Fibroblast of peridontal ligament (primary cell): Measurements from ENCODE around the gene SLC7A1.

Experiments used
- DNase-seq: peaks from one replicate; pipeline ENCODE4 v3.0.0-alpha.2; 2010; ENCODE audit errors: extremely low read depth

The SLC7A1 gene

GRCh38 chr13:29561918-29562317 lies 33.6 kb downstream of the SLC7A1 start:
- DNase-seq = no peak

GRCh38 chr13:29556742-29557141 lies 38.7 kb downstream of the SLC7A1 start:
- no peak for DNase-seq

GRCh38 chr13:29551214-29551613 lies 44.3 kb downstream of the SLC7A1 start:
- no peak for DNase-seq

GRCh38 chr13:29550430-29550988 lies 45.0 kb downstream of the SLC7A1 start:
- no peak for DNase-seq

- DNase-seq = no peak
These were observed 46.8 kb downstream of the SLC7A1 start for GRCh38 chr13:29548722-29549121.

GRCh38 chr13:29547153-29547552 lies 48.3 kb downstream of the SLC7A1 start:
- no peak for DNase-seq

- no peak for DNase-seq
These were observed 48.8 kb downstream of the SLC7A1 start for GRCh38 chr13:29546662-29547061.

GRCh38 chr13:29545988-29546387 lies 49.5 kb downstream of the SLC7A1 start:
- no peak for DNase-seq

GRCh38 chr13:29543230-29544215 lies 52.0 kb downstream of the SLC7A1 start:
- DNase-seq = peak; percentile 25

- DNase-seq = no peak
These were observed 53.1 kb downstream of the SLC7A1 start for GRCh38 chr13:29542381-29542780.

- no peak for DNase-seq
These were observed 54.1 kb downstream of the SLC7A1 start for GRCh38 chr13:29541400-29541799.

GRCh38 chr13:29540799-29541198 lies 54.7 kb downstream of the SLC7A1 start:
- no peak for DNase-seq

- DNase-seq = no peak
These were observed 55.2 kb downstream of the SLC7A1 start for GRCh38 chr13:29540334-29540733.

GRCh38 chr13:29539856-29540255 lies 55.6 kb downstream of the SLC7A1 start:
- no peak for DNase-seq

- no peak for DNase-seq
These were observed 56.8 kb downstream of the SLC7A1 start for GRCh38 chr13:29538652-29539040.

- no peak for DNase-seq
These were observed 57.5 kb downstream of the SLC7A1 start for GRCh38 chr13:29537736-29538651.

GRCh38 chr13:29536853-29537252 lies 58.6 kb downstream of the SLC7A1 start:
- DNase-seq = no peak

GRCh38 chr13:29535663-29536655 lies 59.5 kb downstream of the SLC7A1 start:
- DNase-seq = no peak

- DNase-seq = no peak
These were observed 61.4 kb downstream of the SLC7A1 start for GRCh38 chr13:29534083-29534482.

GRCh38 chr13:29532821-29533220 lies 62.7 kb downstream of the SLC7A1 start:
- no peak for DNase-seq

- no peak for DNase-seq
These were observed 63.4 kb downstream of the SLC7A1 start for GRCh38 chr13:29532116-29532515.
